HG02763 (cell line): ENCODE measurements around the gene NPB.

Experiments
- ATAC-seq: cut with Tn5 transposase; IDR thresholded peaks from one replicate; pipeline ENCODE4 v1.9.1; 2021; ENCODE audit warnings: mild to moderate bottlenecking, moderate library complexity; ENCODE audit not compliant: unreplicated experiment

The NPB gene

GRCh38 chr17:81902023-81902652 is at the start of gene NPB:
TSS of gene NPB (plus strand) at chr17:81902238. CDS start at chr17:81902278, 40 bp downstream.
- ATAC-seq: no peak

- no peak for ATAC-seq
Observed at GRCh38 chr17:81854974-81855774, 46.9 kb upstream of the NPB start.

GRCh38 chr17:81858170-81858966 is 43.7 kb upstream of the NPB start:
- ATAC-seq: no peak

GRCh38 chr17:81858967-81859905 is 42.8 kb upstream of the NPB start:
- no peak for ATAC-seq

GRCh38 chr17:81859906-81860755 is 41.9 kb upstream of the NPB start, which contains the start of gene P4HB:
TSS of gene P4HB (minus strand) at chr17:81860535. CDS start at chr17:81860471, 64 bp downstream.
- ATAC-seq: peak; percentile 77

- ATAC-seq: peak; percentile 81
Observed at GRCh38 chr17:81860756-81861568, 41.1 kb upstream of the NPB start.

- ATAC-seq: no peak
Observed at GRCh38 chr17:81863123-81863675, 38.8 kb upstream of the NPB start.

- ATAC-seq: no peak
Observed at GRCh38 chr17:81863833-81864768, 37.9 kb upstream of the NPB start.

- ATAC-seq: no peak
Observed at GRCh38 chr17:81865358-81865732, 36.7 kb upstream of the NPB start.

- ATAC-seq: no peak
Observed at GRCh38 chr17:81865733-81866439, 36.2 kb upstream of the NPB start.

- ATAC-seq: no peak
Observed at GRCh38 chr17:81866440-81867169, 35.4 kb upstream of the NPB start.

GRCh38 chr17:81867170-81867990 is 34.7 kb upstream of the NPB start:
- ATAC-seq: no peak

GRCh38 chr17:81867991-81868673 is 33.9 kb upstream of the NPB start:
- no peak for ATAC-seq

- no peak for ATAC-seq
Observed at GRCh38 chr17:81868674-81869220, 33.3 kb upstream of the NPB start.
